ENCODE data around the gene FBXW11. TPM values are rescaled to one million over a fixed set of nuclear protein-coding genes. Genes with fewer than 3 reads are reported as not detected.
A peak's percentile ranks its signal among the peaks of the same experiment; 100 is the strongest.

Gene FBXW11
- total and polyA plus RNA-seq, 2 of the 13 experiments (the other 11 are each of a cell fraction or from before 2014, with no cell fraction given): 31.7 to 53.6 TPM

GRCh38 chr5:172007175-172008110, 1.0 kb upstream of the FBXW11 start:
- no peaks in the 10 kb centered on the region for H3K36me3 ChIP-seq (replicated peaks in 1 of 2; ENCODE audit: control insufficient read depth in 1 of 2, insufficient read depth in 2 of 2, low read length in 2 of 2)
- no peaks in the 10 kb centered on the region for H3K9me3 ChIP-seq (ENCODE audit: low read length)
- WGBS (ENCODE audit: low lambda C conversion rate): 17% methylated on average over 37 of the region's 37 CpGs
- ChIA-PET POLR2A (interaction anchor here (0.9 to 1.8 kb wide), 11 partner anchors 8 to 620 kb away, joined by 3 to 21 read pairs (median 4); partner anchors contain the start of genes NPM1 and STK10), CTCF (ENCODE audit: low intra/inter-chr PET ratio, low total read pairs) (no interaction called here)
- peak overlapping the region; percentile 98 for H3K27ac ChIP-seq (ENCODE audit: extremely low read length, insufficient read depth, low read length)
- DNase-seq (ENCODE audit: low spot score): peak; percentile 7
- in situ Hi-C loops (cut with HindIII; ENCODE audit: extremely low pct_ligation_motif_present, low pct_unique_long_range_greater_than_20kb) (no loop called here), intact Hi-C loops (cut with micrococcal nuclease; ENCODE audit: unreplicated experiment) (loop anchor here (2.0 kb wide), 1 partner anchor 95 kb away; no protein-coding TSS in a partner anchor)
- TSS peak; percentile 92 for BruUV-seq (replicated peaks)
- H3K79me2 ChIP-seq (ENCODE audit: insufficient read depth, low read length): peaks cover 39% of the 10 kb centered on the region
- FAIRE-seq: peak; percentile 30
- ATAC-seq: peak; percentile 8
- H3K4me2 ChIP-seq (ENCODE audit: low read depth, low read length): peak overlapping the region; percentile 86
- H3K27me3 ChIP-seq (ENCODE audit: control insufficient read depth in 1 of 2, insufficient read depth in 2 of 2, low read length in 2 of 2): peaks cover 0 to 4% of the 10 kb centered on the region in 2 experiments; a peak in 1 of 5 replicates
- H3K9ac ChIP-seq (ENCODE audit: insufficient read depth, low read depth, low read length): peak overlapping the region; percentile 97
- H2AFZ ChIP-seq (ENCODE audit: low read length): peak overlapping the region; percentile 88
- peak overlapping the region; percentile 78 to 99 (median 93) for H3K4me3 ChIP-seq (replicated peaks in 1 of 3; ENCODE audit: insufficient read depth in 1 of 3, low read depth in 2 of 3, low read length in 3 of 3)
- peaks cover 42% of the 10 kb centered on the region for H3K4me1 ChIP-seq (ENCODE audit: insufficient read depth, low read length)
- H4K20me1 ChIP-seq (ENCODE audit: insufficient read depth, low read length): peaks cover 19% of the 10 kb centered on the region
- no peak for TF ChIP-seq ZNF607 (CRISPR knock-in tag; IDR thresholded peaks at IDR 0.05; ENCODE audit: borderline replicate concordance)
- TF ChIP-seq KDM4B (CRISPR knock-in tag; IDR thresholded peaks at IDR 0.05): no peak
- TF ChIP-seq LBX2 (CRISPR knock-in tag; IDR thresholded peaks at IDR 0.05; ENCODE audit: borderline replicate concordance): no peak
- no peak for TF ChIP-seq RARG (CRISPR knock-in tag; IDR thresholded peaks at IDR 0.05; ENCODE audit: low read depth)
- TF ChIP-seq ZNF431 (CRISPR knock-in tag; IDR thresholded peaks at IDR 0.05; ENCODE audit: borderline replicate concordance, low read depth): 0 out of 2 replicates have a peak, but pooled peaks have one; percentile 35
- TF ChIP-seq SP1 (IDR thresholded peaks at IDR 0.05): no peak
- 0 out of 2 replicates have a peak, but pooled peaks have one; percentile 2 for TF ChIP-seq SP1 (CRISPR knock-in tag; IDR thresholded peaks at IDR 0.05)
- TF ChIP-seq ZMAT3 (CRISPR knock-in tag; conservative IDR thresholded peaks at IDR 0.05): 0 out of 2 replicates have a peak, but pooled peaks have one; percentile 2
- TF ChIP-seq ZNF253 (CRISPR knock-in tag; IDR thresholded peaks at IDR 0.05; ENCODE audit: borderline replicate concordance): no peak
- TF ChIP-seq POGZ (CRISPR knock-in tag; IDR thresholded peaks at IDR 0.05): no peak
- peak; percentile 59; the same call in 1 of the 2 replicates for TF ChIP-seq STAT6 (CRISPR knock-in tag; IDR thresholded peaks at IDR 0.05; ENCODE audit: borderline replicate concordance)
- TF ChIP-seq BRCA1 (CRISPR knock-in tag; IDR thresholded peaks at IDR 0.05): no peak
- peak; percentile 84; the same call in 1 of the 2 replicates for TF ChIP-seq NAIF1 (CRISPR knock-in tag; IDR thresholded peaks at IDR 0.05; ENCODE audit: borderline replicate concordance)
- TF ChIP-seq ZBTB21 (CRISPR knock-in tag; IDR thresholded peaks at IDR 0.05): no peak
- no peak for TF ChIP-seq ZNF280B (CRISPR knock-in tag; IDR thresholded peaks at IDR 0.05; ENCODE audit: borderline replicate concordance)
- TF ChIP-seq HDAC6 (IDR thresholded peaks at IDR 0.05; ENCODE audit: low read depth, low read length): no peak
- TF ChIP-seq ZSCAN30 (CRISPR knock-in tag; IDR thresholded peaks at IDR 0.05): no peak
- 0 out of 2 replicates have a peak, but pooled peaks have one; percentile 92 for TF ChIP-seq ZNF598 (CRISPR knock-in tag; IDR thresholded peaks at IDR 0.05; ENCODE audit: borderline replicate concordance)
- TF ChIP-seq ZNF34 (CRISPR knock-in tag; IDR thresholded peaks at IDR 0.05; ENCODE audit: borderline replicate concordance): 0 out of 2 replicates have a peak, but pooled peaks have one; percentile 52

All from HepG2 (cell line).